ENCODE data around the gene AGTRAP. TPM values are rescaled to one million over a fixed set of nuclear protein-coding genes. Genes with fewer than 3 reads are reported as not detected.

The AGTRAP gene
- total RNA-seq, 2 experiments from 2014 or later, result 21.3 to 21.8 TPM

GRCh38 chr1:11787804-11788436, 52.0 kb downstream of the AGTRAP start:
- peaks cover 22% of the 10 kb centered on the region for H3K36me3 ChIP-seq (ENCODE audit: insufficient read depth, low read length)
- CTCF ChIA-PET, result no interaction called here
- no peak overlapping the region for H3K27ac ChIP-seq (ENCODE audit: low read depth in 1 of 2, low read length in 2 of 2)
- no peaks in the 10 kb centered on the region for H3K27me3 ChIP-seq (ENCODE audit: control insufficient read depth in 1 of 2, insufficient read depth in 2 of 2, low read length in 2 of 2)
- Mint-ChIP-seq H3K36me3 (ENCODE audit: low read depth) (peaks cover 24% of the 10 kb centered on the region), H3K4me3 (no peak overlapping the region), H3K27ac (no peak overlapping the region), H3K9me3 (no peaks in the 10 kb centered on the region), H3K27me3 (no peaks in the 10 kb centered on the region), H3K4me1 (ENCODE audit: low read depth) (no peaks in the 10 kb centered on the region)
- H3K9me3 ChIP-seq (ENCODE audit: control insufficient read depth in 1 of 2, insufficient read depth in 1 of 2, low read length in 2 of 2), result no peaks in the 10 kb centered on the region
- TF ChIP-seq CTCF (IDR thresholded peaks at IDR 0.05), result no peak
- H3K4me1 ChIP-seq (ENCODE audit: insufficient read depth, low read length), result peaks cover 13% of the 10 kb centered on the region
- DNase-seq (peak in 1 of 14 experiments; percentile 16), ATAC-seq (ENCODE audit: poor library complexity) (no peak)
- POLR2A ChIA-PET, result interaction anchor here (0.7 to 1.5 kb wide), 3 partner anchors 16 to 120 kb away, joined by 3 to 4 read pairs (median 3); no protein-coding TSS in a partner anchor
- intact Hi-C loops (cut with DNase I, micrococcal nuclease), result no loop called here
- H3K4me3 ChIP-seq (ENCODE audit: low read length), result no peak overlapping the region

GRCh38 chr1:11788549-11789053, 52.7 kb downstream of the AGTRAP start:
- H3K4me3 ChIP-seq (ENCODE audit: low read length), result no peak overlapping the region
- ChIA-PET POLR2A (interaction anchor here (1.0 to 1.1 kb wide), 2 partner anchors 119 to 124 kb away, joined by 3 read pairs; partner anchors contain the start of gene FBXO6), CTCF (no interaction called here)
- peaks cover 22% of the 10 kb centered on the region for H3K36me3 ChIP-seq (ENCODE audit: insufficient read depth, low read length)
- H3K9me3 ChIP-seq (ENCODE audit: control insufficient read depth in 1 of 2, insufficient read depth in 1 of 2, low read length in 2 of 2), result no peaks in the 10 kb centered on the region
- ATAC-seq (ENCODE audit: poor library complexity) (no peak), DNase-seq (peak in 1 of 14 experiments; percentile 15)
- peaks cover 24% of the 10 kb centered on the region for H3K36me3 Mint-ChIP-seq (ENCODE audit: low read depth)
- H3K4me3 Mint-ChIP-seq, result no peak overlapping the region
- no peak overlapping the region for H3K27ac Mint-ChIP-seq
- H3K9me3 Mint-ChIP-seq, result no peaks in the 10 kb centered on the region
- intact Hi-C loops (cut with DNase I, micrococcal nuclease), result no loop called here
- peaks cover 13% of the 10 kb centered on the region for H3K4me1 ChIP-seq (ENCODE audit: insufficient read depth, low read length)
- H3K27me3 ChIP-seq (ENCODE audit: control insufficient read depth in 1 of 2, insufficient read depth in 2 of 2, low read length in 2 of 2), result no peaks in the 10 kb centered on the region
- H3K27me3 Mint-ChIP-seq, result no peaks in the 10 kb centered on the region
- H3K27ac ChIP-seq (ENCODE audit: low read depth in 1 of 2, low read length in 2 of 2), result no peak overlapping the region
- TF ChIP-seq CTCF (IDR thresholded peaks at IDR 0.05), result no peak
- no peaks in the 10 kb centered on the region for H3K4me1 Mint-ChIP-seq (ENCODE audit: low read depth)

GRCh38 chr1:11789126-11790067, 53.5 kb downstream of the AGTRAP start:
- H3K4me1 ChIP-seq (ENCODE audit: insufficient read depth, low read length), result peaks cover 12% of the 10 kb centered on the region
- H3K4me3 ChIP-seq (ENCODE audit: low read length), result no peak overlapping the region
- ATAC-seq (ENCODE audit: poor library complexity) (no peak), DNase-seq (peak in 1 of 14 experiments; percentile 10)
- intact Hi-C loops (cut with DNase I, micrococcal nuclease), result no loop called here
- H3K9me3 Mint-ChIP-seq, result no peaks in the 10 kb centered on the region
- H3K4me3 Mint-ChIP-seq, result no peak overlapping the region
- ChIA-PET CTCF (no interaction called here), POLR2A (interaction anchor here (1.1 kb wide), 1 partner anchor 125 kb away, joined by 3 read pairs; the partner anchor contains the start of gene FBXO6)
- no peak overlapping the region for H3K27ac Mint-ChIP-seq
- no peaks in the 10 kb centered on the region for H3K27me3 Mint-ChIP-seq
- no peak overlapping the region for H3K27ac ChIP-seq (ENCODE audit: low read depth in 1 of 2, low read length in 2 of 2)
- TF ChIP-seq CTCF (IDR thresholded peaks at IDR 0.05), result no peak
- H3K9me3 ChIP-seq (ENCODE audit: control insufficient read depth in 1 of 2, insufficient read depth in 1 of 2, low read length in 2 of 2), result no peaks in the 10 kb centered on the region
- H3K27me3 ChIP-seq (ENCODE audit: control insufficient read depth in 1 of 2, insufficient read depth in 2 of 2, low read length in 2 of 2), result no peaks in the 10 kb centered on the region
- peaks cover 26% of the 10 kb centered on the region for H3K36me3 Mint-ChIP-seq (ENCODE audit: low read depth)
- H3K36me3 ChIP-seq (ENCODE audit: insufficient read depth, low read length), result peaks cover 28% of the 10 kb centered on the region
- H3K4me1 Mint-ChIP-seq (ENCODE audit: low read depth), result no peaks in the 10 kb centered on the region

Data from CD4-positive, alpha-beta T cell (primary cell).